Epithelial cell of prostate (primary cell): ENCODE data around the gene ADD3.
"Not testable (repeated sequence)": the region's sequence is repeated elsewhere in the genome, so short reads cannot be mapped to it uniquely, and the experiment has no call there.

Experiments
- DNase-seq: peaks from one replicate; pipeline ENCODE4 v3.0.0-alpha.2; 2011; ENCODE audit warnings: low read depth, low spot score
- H3K27ac ChIP-seq: fragments of 450-650 bp; 2 replicates; pipeline ENCODE4 v1.5.1; 2017; ENCODE audit warnings: mild to moderate bottlenecking

The ADD3 gene

DNA sequence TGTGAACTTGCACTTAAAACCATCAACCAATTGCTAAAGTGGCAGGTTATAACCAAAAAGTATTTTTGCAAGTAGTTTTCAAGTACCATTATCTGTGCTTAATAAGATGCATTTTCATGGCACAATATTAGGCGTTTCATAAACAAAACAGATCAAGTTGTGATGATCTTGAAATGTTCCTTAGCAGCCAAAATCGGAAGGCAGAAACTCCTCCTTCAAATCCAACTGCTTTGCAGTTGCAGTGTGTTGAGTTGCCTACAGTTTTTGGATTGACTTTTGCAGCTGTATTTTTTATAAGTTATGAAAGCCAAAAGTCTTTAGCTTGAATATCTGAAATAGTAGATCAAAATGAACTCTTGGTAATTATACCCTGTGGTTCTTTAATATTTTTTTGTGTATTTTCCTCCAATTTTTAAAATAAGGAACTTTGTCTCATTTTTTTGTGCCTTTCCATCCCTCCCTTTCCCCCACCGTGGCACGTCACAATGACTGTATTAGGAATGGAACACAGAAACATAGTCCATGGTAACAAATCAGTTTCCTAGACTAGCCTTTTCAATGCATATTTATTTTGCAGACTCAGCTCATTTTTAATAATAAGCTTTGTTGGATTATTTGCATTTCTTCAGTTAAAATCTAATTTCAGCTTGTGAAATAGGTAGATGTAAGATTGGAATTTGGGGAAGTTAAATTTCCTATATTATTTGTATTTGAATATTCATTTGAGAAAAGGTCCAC, 80.8 kb downstream of the ADD3 start:
- DNase-seq = no peak
- H3K27ac ChIP-seq = no peak overlapping the region

DNA sequence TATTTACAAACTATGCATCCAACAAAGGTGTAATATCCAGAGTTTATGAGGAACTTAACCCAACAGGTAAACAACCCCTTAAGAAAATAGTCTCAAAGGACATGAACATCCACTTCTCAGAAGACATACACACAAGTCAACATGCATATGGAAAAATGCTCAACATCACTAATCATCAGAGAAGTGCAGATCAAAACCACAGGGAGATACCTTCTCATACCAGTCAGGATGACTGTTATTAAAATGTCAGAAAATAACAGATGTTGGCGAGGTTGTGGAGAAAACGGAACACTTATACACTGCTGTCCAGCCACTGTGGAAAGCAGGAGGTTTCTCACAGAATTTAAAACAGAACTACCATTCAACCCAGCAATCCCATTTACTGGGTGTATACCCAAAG, 84.0 kb downstream of the ADD3 start:
- H3K27ac ChIP-seq = no peak overlapping the region
- no peak for DNase-seq

DNA sequence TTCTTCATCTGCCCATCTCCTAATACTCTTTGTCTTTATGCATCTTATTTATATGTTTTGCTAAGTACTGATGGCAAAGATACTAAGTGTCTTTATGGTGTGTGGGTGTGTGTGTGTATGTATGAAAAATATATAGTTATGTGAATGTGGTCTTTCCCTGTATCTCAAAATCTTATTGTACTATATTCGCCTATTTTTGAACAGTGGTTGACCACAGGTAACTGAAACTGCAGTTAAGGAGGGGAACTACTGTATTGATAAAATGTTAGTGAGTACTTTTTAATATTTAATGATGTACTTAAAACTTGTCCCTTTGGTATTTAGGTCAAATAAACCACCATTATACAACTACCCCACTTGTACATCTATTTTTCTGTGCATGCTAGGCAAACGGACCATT, 85.9 kb downstream of the ADD3 start:
- no peak for DNase-seq
- no peak overlapping the region for H3K27ac ChIP-seq

DNA sequence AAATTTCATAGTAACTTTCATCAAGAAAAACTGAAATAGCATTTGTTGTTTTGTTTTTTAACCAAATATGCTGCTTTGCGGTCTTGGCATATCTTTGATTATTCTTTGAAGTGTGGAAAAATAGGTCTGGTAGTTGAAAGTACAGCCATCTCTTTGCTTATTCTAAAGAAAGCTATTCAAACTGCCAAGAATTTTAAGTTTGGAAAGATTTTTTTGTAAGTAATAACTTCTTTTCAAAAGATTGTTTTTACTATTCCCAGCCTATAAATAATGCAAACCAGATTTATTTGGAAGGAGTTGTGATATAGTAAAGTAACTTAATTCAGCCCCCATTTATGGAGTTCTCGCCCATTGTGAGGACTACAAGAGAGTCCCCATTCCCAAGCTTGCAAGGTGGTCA, 87.0 kb downstream of the ADD3 start:
- DNase-seq = no peak
- H3K27ac ChIP-seq = no peak overlapping the region

DNA sequence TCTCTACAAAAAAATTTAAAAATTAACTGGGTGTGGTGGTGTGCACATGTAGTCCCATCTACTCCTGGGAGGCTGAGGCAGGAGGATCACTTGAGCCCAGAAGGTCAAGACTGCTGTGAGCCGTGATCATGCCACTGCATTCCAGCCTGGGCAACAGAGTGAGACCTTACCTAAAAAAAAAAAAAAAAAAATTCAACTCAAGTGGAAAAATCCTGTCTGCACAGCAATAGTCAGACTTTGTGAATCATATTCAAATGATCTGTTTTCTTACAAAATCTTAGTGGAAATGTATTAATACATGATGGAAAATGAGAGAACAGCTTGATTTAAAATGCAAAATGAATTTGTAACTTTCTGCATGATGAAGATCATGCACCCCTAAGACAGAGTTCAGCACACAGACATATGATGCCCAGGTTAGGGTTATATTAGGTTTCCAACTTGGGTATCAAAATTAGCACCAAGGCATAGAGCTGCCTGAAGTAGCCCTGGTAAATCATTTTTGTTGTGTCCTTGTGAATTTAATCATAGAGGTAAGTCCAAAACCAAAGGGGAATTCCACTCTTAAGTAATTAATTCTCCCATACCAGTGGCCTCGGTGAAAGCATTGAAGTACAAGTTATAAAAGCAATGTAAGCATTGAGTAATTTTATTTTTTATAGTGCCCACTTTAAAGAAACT, 93.8 kb downstream of the ADD3 start:
- no peak overlapping the region for H3K27ac ChIP-seq
- DNase-seq = no peak

DNA sequence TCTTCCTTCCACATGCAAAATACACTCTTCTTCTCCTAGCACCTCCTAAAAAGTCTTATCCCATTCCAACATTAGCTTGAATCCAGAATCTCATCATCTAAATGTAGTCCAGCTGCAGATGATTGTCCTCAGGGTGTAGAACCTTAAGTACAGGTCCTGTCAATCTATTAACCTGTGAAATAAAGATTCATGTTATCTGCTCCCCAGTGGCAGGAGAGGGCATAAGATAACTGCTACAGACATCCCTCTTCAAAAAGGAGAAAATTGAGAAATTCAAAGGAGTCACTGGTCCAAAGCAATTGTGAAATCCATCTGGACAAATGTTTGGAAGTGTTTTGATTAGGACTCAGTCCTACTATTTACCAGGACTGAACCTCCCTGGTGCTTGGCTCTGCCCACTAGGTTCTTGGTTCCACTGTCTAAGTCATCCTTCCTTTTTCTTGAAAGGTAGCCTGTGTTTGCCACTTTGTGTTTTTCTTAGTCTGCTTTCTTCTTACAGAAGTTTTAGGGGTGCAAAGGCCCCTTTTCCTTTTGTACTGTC, 96.2 kb downstream of the ADD3 start:
- H3K27ac ChIP-seq = no peak overlapping the region
- no peak for DNase-seq

DNA sequence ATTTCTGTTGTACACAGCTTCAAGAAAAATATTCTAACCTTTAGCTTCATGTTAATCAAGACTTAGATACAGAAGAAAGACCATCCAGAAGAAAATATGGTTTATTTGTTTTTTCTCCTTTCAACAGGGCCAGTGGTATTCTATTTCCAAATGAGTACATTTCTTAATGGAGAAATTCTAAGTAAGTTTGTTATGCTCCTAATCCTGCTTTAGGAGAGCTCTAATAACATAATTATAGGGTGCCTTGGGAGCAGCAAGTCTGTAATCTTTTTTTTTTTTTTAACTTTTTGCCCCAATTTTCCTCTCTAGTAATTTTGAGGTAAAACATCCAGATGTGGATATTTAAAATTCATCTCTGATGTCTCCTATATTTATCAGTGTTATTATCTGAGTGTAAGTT, 98.1 kb downstream of the ADD3 start:
- no peak for DNase-seq
- no peak overlapping the region for H3K27ac ChIP-seq

DNA sequence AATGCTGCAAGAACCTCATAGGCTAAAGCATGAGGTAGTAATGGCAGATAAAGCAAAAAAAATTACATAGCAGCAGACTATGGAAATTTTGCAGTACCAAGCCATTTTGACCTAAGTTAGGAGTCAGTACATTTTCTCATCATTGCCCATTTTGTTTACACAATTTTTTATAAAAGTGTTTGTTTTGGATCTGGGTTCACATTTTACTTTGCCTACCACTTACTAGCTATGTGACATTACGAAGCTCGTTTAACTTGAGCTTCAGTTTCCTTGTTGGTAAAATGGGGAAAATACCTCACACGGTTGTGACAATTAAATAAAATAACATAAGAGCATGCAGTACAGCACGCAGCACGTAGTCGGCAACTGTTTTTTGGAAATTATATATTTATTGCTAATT, 99.6 kb downstream of the ADD3 start:
- DNase-seq = no peak
- no peak overlapping the region for H3K27ac ChIP-seq

DNA sequence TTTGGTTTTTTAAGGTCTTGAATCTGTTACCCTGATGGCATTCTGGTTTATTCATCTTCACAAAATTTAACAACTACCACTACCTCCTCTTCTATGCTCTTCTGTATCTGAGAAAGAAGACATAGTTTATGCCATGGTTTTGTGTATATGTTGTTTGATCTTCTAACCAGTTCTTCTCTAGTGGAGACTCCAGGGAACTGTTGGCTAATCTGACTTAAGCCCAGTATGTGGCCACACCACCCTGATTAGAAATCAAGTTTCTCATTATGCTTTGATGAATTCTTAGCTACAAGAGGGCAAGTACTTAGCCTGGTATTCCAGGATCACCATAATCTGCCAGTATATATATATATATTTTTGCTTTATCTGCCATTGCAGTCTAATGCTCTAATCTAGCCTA, 100.1 kb downstream of the ADD3 start:
- no peak overlapping the region for H3K27ac ChIP-seq
- no peak for DNase-seq

DNA sequence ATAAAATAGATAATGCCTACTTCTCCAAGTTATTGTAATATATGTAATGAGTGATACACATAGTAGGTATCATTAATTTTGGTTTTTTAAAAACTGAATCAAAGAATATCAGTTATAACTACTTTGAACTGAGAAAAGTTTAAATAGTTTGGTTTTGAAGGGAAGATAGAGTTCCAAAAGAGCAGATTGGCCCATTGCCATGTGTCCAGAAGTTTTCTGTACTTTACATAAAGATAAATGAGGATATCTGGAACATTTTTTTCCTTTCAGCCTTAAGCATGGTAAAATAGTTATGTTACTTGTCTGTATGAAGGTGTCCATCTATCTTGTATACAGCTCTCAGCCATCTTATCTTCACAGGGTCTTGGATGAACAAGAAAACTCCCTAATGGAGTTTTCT, 101.7 kb downstream of the ADD3 start:
- no peak overlapping the region for H3K27ac ChIP-seq
- no peak for DNase-seq

DNA sequence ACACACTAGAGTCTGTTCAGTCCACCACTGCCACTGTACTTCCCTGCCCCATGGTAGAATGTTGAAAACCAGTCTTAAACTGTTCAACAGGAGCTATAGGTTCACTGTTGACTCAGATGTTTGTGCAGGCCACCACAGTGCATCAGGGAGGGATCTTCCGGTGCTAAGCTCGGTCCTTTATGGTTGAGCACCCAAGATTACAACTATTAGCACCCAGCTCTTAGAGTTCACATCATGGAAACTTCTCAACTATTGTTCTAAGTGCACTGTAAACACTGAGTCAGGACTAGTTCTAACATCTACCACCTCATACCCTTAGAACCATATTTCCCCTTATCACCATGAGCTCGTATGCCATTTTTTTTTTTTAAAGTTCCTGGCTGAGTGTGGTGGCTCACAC, 102.6 kb downstream of the ADD3 start:
- no peak for DNase-seq

DNA sequence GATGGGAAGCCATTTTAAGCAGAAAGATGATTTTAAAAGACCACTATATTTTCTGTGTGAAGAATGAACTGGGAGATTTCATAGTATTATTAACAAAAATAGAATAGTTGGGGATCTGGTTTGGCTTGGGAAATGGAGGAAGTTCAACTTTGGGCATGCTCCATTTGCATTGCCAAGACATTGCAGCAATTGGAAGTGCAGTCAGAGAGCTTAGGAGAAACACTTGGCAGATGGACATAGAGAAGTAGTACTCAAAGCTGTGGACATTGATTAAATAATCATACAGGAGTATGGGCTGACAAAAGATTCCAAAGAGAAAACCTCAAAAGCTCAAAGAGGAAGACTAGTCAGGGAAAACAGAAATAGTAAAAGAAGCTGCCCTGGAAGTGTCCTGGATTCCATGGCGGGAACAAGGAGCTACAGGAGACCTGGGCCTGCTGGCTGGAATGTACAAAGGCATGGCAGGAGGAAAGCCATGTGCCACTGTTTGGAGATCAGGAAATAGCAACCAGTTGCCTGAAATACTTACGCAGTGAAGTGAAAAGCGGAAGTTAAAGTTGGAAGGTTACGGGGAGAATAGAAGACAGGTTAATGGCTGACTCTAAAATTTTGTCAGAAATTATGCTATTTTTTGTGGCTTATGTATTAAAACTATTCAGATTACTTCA, 106.0 kb downstream of the ADD3 start:
- no peak overlapping the region for H3K27ac ChIP-seq
- no peak for DNase-seq

More for the DNA sequence above, 102.6 kb downstream of the ADD3 start:
- no peak overlapping the region for H3K27ac ChIP-seq

DNA sequence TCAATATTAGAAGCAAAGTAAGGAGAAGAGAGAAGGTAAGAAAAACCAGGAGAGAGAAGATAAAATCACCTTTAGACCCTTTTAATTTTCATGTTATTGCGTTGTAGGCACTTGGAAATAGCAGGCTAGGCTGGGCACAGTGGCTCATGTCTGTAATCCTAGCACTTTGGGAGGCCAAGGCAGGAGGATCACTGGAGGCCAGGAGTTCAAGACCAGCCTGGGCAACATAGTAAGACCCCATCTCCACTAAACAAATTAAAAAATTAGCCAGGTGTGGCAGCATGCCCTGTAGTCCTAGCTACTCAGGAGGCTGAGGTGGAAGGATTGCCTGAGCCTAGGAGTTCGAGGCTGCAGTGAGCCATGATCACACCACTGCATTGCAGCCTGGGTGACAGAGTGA, 106.9 kb downstream of the ADD3 start:
- not testable (repeated sequence) for DNase-seq, H3K27ac ChIP-seq

DNA sequence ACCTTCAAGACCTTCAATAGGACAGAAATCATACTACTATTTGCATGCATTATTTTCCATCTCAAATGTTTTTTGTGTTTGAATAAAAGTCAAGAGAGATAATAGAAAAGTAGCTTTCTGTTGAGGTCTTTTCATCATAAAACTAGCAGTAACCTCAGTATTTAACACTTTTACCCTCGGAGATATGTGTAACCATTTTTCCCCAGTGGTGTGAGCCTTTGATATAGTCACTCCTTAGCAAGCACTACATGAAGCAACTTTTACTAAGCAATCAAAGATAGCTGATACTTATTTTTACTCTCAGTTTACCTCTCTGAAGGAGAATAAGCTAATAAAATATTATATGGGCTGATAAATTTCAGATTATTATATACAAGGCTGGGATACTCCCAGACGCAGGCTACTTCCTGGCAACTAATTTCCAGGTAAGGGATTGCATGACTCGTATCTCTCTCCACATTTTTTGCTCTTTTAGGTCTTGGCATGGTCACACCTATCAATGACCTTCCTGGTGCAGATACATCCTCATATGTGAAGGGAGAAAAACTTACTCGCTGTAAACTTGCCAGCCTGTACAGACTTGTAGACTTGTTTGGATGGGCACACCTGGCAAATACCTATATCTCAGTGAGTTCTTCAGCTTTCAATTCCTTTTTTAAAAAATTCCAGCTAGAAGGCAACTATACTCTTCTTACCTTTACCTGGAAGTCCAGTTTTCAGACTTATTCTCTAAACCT, 108.2 kb downstream of the ADD3 start:
- no peak overlapping the region for H3K27ac ChIP-seq
- peak; percentile 18 for DNase-seq

DNA sequence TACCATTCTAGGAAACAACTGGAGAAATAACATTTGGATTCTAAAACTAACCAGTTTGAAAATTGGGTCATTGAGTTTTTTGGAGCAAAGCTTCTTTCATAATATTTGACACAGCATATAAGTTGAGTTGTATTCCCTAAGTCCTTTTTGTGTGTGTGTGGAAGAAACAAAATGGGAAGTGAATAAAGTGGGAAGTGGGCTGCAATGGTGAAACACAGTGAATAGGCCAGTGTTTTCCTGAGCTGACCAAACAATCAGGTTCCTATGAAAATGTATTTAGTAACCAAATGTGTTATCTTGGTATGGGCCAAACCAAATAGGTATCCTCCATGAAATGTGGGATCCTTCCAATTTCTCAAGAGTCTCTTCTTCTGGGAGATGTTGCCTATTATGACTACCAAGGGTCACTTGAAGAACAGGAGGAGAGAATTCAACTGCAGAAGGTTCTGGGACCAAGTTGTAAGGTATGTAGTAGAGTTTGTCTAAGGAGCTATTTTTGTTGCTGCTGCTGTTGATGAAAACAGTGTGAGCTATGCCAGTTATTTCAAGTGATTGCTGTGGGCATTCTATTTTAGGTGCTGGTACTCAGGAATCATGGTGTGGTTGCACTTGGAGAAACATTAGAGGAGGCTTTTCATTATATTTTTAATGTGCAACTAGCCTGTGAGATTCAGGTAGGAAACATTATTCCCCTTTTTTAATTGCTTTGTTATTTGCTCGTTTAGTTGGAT, 111.3 kb downstream of the ADD3 start:
- DNase-seq = no peak
- H3K27ac ChIP-seq = no peak overlapping the region

DNA sequence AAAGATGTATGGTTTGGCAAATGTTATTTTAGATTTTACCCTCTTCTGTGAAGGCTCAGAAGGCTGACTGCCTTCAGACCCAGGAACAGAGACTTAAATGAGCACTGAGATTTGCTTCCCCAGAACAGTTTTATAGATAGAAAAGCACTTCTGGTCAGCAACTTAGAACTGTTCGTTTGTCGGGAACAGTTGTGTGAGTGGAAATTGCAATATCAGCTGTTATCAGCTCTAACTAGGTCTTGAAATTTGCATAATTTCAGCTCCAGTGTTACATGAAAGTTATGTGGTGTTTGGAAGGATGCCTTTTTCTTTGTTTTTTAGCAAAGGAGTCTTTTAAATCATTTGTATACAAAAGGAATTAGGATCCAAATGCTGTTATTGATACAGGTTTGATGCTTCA, 115.8 kb downstream of the ADD3 start:
- no peak for DNase-seq
- H3K27ac ChIP-seq = no peak overlapping the region

DNA sequence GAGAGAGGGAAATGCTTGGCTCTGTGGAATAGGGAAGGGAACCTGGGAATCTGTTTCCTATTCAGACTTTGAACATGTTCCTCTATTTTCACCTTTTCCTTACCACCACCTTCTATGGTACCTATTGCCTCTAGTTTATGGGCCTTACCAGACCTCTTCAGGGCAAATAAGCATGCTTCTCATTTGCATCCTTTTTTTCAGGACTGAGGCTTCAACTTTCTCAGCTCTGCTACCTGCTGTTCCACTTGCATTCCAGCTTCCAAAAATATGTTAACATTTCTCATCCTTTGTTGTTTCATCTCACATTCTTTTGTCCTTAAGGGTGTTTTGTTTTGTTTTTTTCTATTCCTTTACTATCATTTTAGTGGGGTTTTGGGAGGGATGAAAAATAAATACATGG, 121.7 kb downstream of the ADD3 start:
- no peak overlapping the region for H3K27ac ChIP-seq
- DNase-seq = no peak

DNA sequence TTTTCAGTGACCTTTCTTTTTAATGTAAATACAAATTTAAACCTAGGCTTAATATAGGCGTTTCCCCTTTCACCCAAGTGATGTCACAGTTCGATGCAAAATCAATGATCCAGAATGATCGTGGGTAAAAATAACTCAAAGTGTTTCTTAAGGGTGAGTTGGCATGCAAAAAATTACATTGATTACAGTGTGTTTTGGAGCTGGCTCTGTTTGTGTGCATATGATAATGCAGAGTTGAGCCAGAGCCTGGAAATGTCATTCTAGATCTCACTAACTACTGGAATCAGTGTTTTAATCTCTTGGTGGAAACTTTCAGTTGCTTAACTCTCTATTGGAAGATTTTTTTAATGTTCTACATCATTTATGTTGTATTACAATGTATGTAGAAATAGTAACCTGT, 127.1 kb downstream of the ADD3 start:
- no peak for DNase-seq
- H3K27ac ChIP-seq = no peak overlapping the region

DNA sequence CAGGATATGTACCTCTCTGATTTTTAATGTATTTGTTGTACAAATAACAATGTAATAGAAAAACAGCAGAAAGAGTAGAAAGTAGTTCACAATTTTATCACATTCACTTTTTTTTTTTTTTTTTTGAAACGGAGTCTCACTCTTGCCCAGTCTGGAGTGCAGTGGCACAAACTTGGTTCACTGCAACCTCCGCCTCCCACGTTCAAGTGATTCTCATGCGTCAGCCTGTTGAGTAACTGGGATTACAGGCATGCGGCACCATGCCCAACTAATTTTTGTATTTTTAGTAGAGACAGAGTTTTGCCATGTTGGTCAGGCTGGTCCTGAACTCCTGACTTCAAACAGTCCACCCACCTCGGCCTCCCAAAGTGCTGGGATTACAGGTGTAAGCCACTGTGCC, 128.1 kb downstream of the ADD3 start:
- not testable (repeated sequence) for DNase-seq

DNA sequence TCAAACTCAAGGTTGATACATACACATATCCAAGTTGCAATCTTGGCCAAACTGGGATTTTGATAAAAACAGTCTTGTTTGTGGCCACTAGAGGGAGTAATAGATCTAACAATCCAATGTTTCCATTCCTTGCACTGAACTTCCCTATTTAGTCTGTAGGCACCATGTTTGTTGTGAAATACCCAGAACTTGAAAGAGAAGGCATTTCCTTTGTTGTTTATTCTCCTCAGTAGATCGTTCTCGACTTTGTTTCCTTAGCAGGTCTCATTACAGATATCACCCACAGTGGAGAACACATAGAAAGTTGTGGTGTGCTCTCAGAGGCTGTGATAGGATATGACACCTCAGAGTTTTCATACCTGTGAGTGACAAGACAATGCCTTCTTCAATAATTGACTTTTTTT, 129.4 kb downstream of the ADD3 start:
- peak; percentile 22 for DNase-seq
- H3K27ac ChIP-seq = no peak overlapping the region

More for the DNA sequence above, 128.1 kb downstream of the ADD3 start:
- not testable (repeated sequence) for H3K27ac ChIP-seq
